HG03097 (cell line): Measurements from ENCODE around the gene GABRA4.

Source experiments
- ATAC-seq: cut with Tn5 transposase; IDR thresholded peaks from one replicate; pipeline ENCODE4 v1.9.1; 2021; ENCODE audit not compliant: unreplicated experiment, low FRiP score

GABRA4 gene

DNA sequence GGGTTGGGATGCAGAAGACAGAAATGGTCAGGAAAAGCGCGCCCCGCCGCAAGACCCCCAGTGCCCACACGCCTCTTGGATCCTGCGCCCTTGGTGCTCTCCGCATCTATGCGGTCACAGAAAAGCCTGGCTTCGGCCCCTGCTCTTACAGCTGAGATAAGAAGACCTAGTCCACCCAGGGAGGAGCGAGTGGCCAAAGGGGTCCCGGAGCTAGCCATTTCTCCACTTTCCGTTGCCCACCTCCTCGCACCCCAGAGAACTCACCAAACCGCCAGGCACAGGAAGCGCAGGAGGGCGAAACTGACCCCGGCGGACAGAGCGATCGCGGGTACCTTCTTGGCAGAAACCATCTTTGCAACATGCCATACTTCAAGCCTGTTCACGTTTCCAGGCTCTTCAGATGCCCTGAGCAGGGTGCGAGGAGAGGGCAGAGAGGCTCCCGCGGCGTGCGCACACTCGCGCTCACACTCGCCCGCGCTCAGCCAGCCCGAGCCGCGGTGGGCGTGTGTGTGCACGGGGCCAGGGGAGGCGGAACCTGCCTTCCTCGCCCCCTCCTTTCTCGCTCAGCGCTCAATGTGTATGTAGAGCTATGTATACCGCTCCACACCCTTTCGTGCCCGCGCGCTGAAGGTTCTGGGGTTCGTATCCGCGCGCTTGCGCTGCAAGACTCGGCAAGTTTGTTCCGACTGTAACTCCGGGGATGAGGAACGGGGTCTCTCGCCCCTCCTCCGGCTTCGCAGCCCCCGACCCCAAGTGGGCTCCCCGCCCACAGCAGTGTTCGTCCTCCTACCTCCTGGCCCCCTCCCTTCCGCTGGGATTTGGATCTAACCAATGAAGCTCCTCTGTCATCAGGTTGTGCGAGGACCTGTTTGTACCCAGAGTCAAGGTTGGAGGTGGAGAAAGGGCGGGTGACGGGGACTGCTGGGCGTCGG is at the start of gene GABRA4:
Gene GABRA4, minus strand, starts transcription at position 507 of the 932 bp plus-strand sequence. Its CDS starts 157 bp downstream, at position 350.
- ATAC-seq = no peak

GRCh38 chr4:47040828-47041227 is 47.4 kb upstream of the GABRA4 start:
- ATAC-seq = no peak

- no peak for ATAC-seq
Observed at GRCh38 chr4:47038263-47038662, 44.9 kb upstream of the GABRA4 start.

GRCh38 chr4:47032405-47033106 is 39.2 kb upstream of the GABRA4 start:
- peak; percentile 91 for ATAC-seq

DNA sequence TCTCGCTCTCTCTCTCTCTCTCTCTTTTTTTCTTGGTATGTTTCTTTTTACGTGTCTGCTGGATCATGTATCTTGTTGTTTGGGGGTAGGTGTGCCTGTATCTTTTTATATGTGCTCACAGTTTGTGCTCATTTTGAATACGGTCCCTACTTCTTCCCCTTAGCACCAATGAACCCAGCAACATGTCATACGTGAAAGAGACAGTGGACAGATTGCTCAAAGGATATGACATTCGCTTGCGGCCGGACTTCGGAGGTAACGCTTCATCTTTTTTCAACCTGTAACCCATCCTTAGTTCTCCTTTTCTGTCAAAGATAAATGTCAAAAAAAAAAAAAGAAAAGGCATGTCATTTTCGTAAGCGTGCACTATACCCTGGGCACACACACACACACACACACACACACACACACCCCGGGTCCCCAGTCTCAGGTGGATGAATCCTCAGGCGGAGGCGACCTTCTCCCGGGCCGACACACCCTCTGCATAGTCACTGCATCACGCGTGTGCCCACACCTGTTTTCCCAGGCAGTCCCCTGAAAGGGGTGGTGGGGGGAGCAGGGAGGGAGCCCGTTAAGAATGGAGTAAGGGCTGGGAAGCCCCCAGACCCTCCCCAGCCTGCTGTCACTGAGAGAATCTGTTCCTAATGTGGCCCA is 38.5 kb upstream of the GABRA4 start:
- no peak for ATAC-seq

DNA sequence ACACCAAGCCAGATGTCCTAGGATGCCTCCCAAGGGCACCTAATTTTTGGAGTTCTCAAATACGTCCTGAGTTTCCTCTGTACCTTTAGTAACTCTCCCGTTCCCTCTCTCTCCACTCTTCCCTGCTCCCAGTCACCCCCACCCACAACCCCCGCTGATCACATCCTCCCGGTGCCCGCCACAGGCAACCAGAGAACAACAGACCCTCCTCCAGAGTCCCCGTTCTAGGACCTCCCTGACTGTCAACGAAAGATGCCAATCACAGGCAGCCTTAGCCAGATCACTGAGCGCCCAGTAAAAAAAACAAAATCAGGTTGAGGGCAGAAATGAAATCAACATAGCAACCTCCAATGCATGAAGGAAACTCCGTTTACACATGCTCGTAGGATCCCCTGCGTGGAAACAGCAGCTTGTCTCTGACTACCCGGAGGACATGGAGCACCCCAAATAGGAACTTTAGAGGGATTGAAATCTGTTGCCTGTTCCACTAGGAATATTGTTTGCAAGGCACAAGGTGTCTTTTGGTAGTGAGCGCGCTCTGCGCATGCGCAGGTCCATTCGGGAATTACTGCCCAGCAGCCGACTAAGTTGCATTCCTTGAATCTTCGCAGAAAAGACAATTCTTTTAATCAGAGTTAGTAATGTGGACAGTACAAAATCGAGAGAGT is 37.8 kb upstream of the GABRA4 start, which contains the start of gene GABRB1:
Gene GABRB1, plus strand, starts transcription at position 557 of the 668 bp plus-strand sequence.
- ATAC-seq = no peak

GRCh38 chr4:47017494-47017893 is 24.1 kb upstream of the GABRA4 start:
- no peak for ATAC-seq

GRCh38 chr4:47017081-47017480 is 23.7 kb upstream of the GABRA4 start:
- ATAC-seq = no peak

GRCh38 chr4:47013373-47013772 is 20.0 kb upstream of the GABRA4 start:
- ATAC-seq = no peak

DNA sequence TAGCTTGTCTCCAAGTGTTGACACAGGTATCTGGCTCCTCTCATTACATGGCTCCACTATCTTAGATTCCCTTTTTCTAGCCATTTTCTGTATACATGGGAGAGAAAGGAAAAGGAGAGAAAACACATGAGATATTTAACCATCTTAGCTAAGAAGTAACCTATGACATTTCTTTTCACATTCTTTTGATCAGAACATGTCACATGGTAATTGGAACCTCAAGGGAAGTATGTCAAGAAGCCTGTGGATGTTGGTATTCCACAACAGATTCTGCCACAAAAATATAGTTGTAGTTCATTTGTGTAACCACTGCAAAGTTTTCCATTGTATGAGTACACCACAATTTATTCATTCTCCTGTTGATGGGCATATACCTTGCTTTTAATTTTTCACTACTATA is 19.3 kb upstream of the GABRA4 start:
- no peak for ATAC-seq

DNA sequence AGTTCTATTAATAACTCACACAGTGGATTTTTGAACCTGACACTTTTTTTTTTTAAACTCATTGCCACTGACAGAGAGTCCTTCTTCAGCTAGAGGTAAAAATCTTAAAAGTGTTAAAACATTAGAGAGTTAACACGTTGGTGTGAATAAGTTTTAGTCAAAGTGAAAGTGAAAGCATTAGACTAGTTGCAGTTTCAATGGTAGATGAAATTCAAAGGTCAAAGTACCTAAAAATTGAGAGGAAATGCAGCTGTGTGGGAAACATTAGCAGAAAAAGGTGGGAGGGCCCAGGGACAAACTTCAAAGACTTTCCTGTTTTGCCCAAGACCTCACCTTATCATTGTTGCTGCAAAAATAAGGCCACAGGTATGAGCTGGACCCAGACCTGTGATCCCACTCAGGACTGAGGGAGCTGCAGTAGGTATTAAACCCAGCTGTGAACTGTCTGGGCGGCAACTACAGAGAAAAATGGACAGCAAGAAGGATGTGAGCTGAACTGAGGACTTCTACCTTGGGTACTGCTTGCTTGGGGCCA is 17.6 kb upstream of the GABRA4 start:
- ATAC-seq = peak; percentile 94

DNA sequence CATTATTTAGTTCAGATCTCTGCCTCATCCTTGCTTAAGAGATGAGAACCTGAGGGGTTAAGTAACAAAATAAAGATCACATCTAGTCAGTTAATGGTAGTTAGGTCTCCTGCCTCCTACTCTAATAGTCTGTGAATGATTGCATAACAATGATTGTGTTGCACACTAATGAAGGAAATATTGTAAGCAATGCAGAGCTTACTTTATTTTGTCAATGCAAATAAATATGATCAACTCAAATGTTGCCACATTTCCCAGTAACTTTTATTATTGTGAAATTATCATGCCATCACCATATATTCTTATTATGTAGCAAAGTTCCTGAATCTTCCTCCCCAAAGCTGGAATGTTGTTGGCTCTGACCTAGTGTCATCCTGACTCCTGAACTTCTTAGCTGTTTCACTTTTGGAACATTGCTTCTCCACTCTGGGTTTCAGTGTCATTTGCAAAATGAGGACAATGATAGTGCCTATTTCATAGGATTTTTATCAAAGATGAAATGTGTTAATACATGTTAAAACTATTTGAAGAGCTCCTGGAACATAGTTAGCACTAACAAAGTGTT is 17.0 kb upstream of the GABRA4 start:
- ATAC-seq = peak; percentile 16

GRCh38 chr4:47002580-47002979 is 9.2 kb upstream of the GABRA4 start:
- no peak for ATAC-seq

DNA sequence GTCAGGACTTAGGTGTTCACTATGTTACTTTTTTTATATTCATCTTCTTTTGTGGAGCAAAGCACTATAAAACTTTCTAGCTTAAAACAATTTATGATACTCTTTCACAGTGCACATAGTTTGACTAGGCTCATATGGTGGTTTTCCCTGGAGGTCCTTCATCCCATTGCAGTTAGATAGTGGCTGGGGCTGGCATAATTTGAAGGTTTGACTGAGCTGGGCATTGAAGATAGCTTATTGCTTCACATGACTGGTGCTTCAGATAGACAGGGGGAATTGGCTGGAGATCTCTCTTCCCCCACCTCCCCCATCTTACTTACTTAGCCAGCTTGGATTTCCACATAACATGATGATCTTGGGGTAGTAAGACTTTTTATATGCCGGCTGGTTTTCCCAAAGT is 7.0 kb upstream of the GABRA4 start:
- no peak for ATAC-seq

GRCh38 chr4:46999566-46999965 is 6.2 kb upstream of the GABRA4 start:
- no peak for ATAC-seq

DNA sequence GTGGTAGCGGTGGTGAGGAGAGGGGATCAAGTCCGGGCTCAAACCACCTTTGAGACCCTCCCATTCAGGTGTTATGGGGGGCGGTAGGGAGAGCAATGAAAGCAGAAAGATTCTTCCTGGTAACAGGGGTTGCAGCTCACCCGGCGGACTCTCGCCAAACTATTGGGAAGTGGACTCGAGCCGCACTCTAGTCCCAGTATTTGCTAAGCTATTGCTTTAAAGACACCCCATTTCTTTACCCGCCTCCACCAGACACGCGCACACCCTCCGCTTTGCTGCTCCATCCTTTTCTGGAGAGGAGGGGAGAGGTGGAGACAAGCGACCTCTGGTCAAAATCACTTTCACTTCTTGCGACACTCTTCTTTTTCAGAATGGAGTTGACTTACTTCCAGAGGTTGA is 625 bp upstream of the GABRA4 start:
- no peak for ATAC-seq

- ATAC-seq = no peak
Observed at GRCh38 chr4:46992338-46992737, 1.0 kb downstream of the GABRA4 start.

DNA sequence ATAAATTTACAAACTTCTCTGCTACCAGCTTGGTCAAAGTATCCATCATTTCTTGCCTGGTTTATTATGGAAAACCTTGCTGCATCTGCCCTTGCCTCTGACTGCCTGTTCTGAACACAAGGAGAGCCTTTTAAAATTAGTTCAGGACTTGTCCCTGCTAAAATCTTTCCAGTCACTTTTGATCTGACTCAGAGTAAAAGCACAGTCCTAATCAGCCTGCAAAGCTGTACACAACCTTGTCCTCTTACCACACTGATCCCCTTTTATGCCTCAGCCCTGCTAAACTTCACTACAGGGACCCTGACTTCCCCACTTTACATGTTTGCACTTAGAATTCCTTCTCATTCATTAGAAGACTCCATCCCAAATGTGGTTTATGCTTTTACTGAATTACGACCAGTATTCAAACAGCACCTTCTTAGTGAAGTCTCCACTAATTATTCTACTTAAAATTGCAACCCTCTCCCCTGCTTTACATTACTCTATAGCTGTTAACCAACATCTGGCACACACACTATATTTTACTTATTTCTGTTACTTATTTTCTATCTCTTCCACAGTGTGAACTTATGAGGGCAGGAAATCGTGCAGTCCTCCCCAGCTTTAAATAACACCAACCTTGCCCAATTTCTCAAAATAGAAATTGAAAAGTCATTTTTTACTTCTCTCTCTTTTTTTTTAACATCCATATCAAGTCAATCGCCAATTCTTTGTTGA is 6.3 kb downstream of the GABRA4 start:
- ATAC-seq = no peak

GRCh38 chr4:46984781-46985180 is 8.6 kb downstream of the GABRA4 start:
- ATAC-seq = no peak
